Renal pelvis (tissue), 12 donors: ENCODE results near the gene RFX8. TPM values are rescaled to one million over a fixed set of nuclear protein-coding genes. Genes with fewer than 3 reads are reported as not detected.
"Not testable (repeated sequence)": the region's sequence is repeated elsewhere in the genome, so short reads cannot be mapped to it uniquely, and the experiment has no call there.

Experiments
- DNase-seq: peaks from one replicate; pipeline ENCODE4 v3.0.0-alpha.2; 2013
- long read RNA-seq, 16 experiments: transcript quantifications; one replicate each; lab custom pipeline, GENCODE V29; 2026
- polyA plus RNA-seq, 3 donors: library from polyadenylated mRNA; unstranded; fragments of 120-200 nt; gene quantifications; one replicate each; pipeline ENCODE4 v1.2.1, GENCODE V29; 2013; ENCODE audit not compliant: insufficient read length in 3 of 3

The RFX8 gene
- 1 to 10 TPM in 1 of 3 donors, under 1 TPM in 2; 0.75 to 1.2 (median 0.95) TPM for polyA plus RNA-seq
- long read RNA-seq, donor 1 = 0 reads
- long read RNA-seq, donor 2 = 0 reads
- long read RNA-seq, donor 3 = 0 reads
- long read RNA-seq, donor 4 = 0 reads
- long read RNA-seq, donor 5 = 0 reads
- long read RNA-seq, donor 6 = 0 reads
- long read RNA-seq, donor 7 = 0 reads
- long read RNA-seq, donor 8 = 0 reads
- long read RNA-seq, donor 9 = 0 reads
- long read RNA-seq, donor 10 = 0 reads
- long read RNA-seq, donor 11 = 0 reads
- long read RNA-seq, donor 12 = 0 reads
- long read RNA-seq, donor 13 = 0 reads
- long read RNA-seq, donor 14 = 0 reads
- long read RNA-seq, donor 15 = 0 reads
- long read RNA-seq, donor 16 = 0 reads

DNA sequence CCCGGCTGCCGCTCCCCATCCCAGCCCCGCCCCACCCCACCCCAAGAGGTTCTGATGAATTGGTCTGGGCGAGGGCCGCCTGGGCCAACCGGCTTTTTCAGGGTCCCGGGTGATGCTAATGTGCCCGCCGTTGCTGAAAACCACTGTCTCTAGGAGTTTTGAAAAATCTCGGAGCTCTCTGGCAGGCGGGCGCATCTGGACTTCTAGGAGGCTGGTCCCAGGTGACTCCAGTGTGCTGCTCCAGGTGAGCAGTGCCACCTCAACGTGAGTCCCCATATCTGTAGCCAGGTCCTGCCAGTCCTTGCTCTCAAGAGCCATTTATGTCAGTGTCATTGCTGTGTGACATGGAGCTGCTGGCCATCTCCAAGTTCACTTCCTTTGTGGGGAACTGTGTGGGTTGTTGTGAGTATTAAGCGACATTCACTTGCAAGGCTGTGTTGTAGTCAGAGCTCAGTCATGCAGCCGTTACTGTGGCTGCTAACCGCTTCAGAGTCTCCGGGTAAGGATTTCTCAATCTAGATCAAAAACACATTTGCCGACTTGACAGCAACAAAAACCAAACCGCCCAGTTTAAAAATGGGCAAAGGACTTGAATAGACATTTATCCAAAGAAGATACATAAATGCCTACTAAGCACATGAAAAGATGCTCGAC lies at the start of gene RFX8:
RFX8 (minus strand) TSS at position 382 of the 654 bp plus-strand sequence. CDS start 8,264 bp downstream, outside the sequence.
- no peak for DNase-seq

DNA sequence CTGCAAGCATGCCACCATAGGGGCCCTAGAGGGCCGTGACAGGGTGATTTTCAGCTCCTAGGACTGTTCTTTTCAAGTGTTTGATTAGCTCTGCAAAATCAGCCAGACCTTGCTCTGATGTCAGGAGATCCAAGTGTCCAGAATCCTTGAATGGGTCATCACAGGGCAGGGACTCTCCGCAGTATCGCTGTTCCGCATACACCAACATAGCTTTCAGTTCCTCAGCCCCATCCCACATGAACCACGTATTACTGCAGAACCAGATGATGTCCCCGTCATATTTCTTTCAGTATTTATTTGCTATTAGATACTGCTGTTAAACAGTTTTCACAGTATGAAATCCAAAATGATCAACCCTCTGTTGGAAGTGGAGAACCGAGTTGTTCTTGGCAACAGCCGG lies 46.6 kb upstream of the RFX8 start:
- no peak for DNase-seq

DNA sequence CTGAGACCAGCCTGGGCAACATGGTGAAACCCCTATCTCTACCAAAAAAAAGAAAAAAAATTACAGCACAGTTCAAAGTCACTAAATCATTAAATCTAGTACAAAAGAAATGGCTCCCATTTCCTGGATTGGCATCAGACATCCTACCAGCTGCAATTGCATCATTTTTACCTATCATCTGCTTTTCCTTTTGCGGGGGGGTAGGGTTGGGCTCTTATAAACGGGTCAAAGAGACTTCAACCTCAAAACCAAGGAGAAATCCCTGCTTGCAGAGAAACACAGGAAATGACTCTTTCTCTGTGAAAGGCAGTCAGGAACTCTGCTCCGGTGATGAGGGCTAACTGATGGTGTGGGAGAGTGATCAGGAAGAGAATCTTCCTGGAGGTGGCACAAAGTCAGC lies 45.3 kb upstream of the RFX8 start:
- DNase-seq = no peak

DNA sequence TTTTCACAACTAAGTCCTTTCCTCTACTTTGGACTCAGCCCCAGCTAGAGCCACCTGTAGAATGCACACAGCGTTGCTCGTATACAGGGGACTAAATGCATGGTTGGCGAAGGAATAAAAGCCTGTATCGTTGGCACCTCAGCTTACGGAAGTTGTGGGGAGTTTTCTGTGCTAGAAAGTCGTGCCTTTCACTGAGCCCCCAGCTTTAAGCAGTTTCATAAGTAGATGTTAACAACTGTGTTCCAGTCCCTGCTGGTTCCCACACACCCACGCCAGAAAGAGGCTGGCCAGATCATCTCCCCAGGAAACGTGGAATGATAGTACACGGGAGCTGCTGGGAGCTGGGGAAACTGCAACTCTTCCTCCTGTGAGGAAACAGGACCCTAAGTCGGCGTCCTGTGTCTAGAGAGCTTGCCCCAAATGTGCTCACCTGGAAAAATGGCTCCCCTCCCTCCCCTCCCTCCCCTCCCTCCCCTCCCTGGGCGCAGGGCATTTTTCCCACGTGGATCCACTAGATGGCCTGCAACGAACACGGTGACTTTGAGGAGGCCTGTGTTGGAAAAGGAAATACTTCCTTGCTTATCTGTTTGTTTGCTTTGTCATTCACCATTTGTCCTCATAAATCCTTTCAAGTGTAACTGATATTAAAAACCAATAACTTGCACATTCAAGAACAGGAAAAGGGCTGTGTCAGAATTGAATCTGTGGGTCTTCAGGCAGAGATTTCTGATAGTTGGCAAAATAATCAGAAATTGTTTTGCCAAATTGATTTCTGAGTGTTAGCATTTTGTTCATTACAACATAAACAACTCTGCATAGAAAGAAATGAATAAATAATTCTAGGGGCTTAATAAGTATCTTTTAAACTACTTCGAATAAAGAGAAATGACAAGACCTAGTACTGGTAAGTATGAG lies 43.9 kb upstream of the RFX8 start:
- peak; percentile 61 for DNase-seq

DNA sequence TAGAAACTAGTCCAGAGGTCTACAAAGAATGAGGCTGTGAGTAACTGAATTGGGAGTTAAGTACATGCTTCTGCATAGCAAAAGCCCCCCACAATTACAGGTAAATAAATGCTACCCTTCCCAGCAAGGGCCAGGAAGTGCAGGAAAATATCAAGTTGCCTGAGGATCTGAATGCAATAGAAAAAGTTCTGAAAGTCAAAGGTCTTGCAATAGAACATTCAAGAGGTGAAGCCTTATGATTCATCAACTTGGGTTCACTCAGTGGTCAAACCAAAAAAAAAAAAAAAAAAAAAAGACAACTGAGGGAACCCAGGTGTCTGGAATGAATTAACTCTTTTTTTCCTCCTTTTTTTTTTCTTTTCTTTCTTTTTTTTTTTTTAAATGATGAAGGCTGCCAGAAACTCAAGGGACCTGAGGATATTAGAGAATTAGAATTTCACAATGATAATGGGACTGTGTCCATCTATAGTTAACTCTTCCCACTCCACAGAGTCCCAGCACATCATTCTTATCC lies 42.9 kb upstream of the RFX8 start:
- no peak for DNase-seq

DNA sequence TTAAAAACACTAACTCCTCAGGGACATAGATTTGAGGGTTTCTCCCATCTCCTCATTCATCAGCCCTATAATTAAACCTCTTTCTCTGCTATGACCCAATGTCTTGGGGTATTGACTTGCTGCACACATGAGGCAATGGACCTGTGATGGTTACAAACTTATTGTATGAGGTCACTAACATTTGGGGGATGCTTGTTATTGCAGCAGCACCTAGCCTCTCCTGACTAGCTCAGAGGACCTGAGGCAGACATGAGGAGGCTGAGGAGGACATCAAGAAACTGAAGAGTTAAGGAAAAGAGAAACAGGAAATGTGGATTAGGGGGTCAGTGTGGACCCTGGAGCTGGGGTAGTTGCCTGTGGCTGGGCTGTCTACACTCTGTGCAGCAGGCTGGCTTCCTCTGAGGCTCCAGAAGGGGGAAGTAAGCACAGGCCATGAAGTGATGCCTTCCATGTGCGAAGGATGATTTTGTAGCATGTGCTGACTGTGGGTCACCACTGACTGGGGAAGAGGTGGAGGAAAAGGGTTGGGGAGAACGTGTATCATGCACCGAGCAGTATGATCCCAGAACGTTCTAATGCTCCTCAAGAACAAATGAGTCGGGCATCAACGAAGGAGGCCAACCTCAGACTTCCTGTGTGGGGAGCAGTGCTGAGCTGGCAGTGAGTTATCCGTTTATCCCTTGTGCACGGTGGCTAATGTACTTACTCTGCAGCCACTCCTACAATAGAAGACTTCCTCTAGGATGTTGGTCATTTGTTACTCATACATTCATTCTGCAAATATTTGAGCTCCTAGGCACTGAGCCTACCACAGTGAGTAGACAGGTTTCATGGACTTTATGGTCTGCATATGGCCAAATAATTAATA lies 42.1 kb upstream of the RFX8 start:
- no peak for DNase-seq

DNA sequence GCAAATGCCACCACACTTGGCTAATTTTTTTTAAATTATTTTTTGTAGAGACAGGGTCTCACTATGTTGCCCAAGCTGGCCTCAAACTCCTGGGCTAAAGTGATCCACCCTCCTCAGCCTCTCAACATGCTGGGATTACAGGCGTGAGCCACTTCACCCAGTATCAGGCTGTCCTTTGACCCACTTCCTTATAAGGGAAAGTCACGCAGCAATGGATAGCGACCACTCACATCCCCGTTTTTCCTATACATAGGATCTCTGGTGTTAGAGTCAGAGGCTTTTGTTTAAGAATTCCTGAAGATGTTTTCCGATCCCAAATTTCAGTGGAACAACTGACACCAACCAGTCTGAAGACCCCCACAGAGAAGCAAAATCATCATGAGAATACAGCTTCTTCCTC lies 41.4 kb upstream of the RFX8 start:
- DNase-seq = no peak

DNA sequence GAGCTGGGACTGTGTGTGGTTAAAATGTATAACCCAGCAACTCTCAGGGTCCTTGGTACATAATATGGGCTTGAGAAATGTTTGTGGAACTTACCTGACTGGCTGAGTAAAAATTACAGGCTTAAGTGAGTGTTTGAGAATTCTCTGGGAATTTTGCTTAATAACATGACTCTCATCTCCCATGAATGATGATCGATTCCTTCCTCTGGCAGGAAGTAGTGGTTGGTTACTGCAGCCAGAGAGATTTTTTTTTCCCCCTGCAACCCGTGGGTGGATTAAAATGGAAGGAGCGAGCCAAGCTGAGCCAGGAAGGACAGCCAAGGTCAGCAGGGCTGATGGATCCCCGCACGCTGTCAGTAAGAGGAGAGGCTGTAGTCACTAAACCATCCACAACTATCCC lies 40.6 kb upstream of the RFX8 start:
- DNase-seq = no peak

DNA sequence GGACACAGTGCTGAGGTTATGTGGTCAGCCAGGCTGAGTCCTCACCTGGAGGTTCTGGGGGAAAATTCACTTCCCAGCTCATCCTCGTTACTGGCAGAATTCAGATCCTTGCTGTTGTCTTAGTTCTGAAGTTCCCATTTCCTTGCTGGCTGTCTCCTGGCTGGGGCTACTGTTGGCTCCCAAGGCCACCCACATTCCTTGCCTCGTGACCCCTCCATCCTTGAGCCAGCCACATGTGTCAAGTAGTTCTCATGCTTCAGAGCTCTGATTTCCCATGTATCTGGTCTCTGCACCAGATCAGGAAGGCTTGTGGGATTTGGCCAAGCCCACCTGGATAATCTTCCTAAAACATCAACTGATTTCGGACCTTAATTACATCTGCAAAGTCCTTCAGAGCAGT lies 38.1 kb upstream of the RFX8 start:
- DNase-seq = no peak

DNA sequence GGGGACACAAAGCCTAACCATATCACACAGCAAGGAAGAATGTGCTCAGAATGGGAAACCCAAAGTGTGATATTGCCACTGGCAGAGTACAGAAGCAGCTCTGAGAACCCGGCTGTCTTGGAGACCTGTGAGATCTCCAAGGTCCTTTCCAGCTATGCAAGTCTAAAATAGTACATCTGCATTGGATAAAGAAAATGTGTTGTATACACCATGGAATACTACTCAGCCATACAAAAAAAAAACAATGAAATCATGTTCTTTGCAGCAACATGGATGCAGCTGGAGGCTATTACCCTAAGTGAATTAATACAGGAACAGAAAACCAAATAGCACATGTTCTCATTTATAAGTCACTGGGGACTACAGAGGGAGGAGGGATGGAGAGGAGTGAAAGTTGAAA lies 36.5 kb upstream of the RFX8 start:
- no peak for DNase-seq

DNA sequence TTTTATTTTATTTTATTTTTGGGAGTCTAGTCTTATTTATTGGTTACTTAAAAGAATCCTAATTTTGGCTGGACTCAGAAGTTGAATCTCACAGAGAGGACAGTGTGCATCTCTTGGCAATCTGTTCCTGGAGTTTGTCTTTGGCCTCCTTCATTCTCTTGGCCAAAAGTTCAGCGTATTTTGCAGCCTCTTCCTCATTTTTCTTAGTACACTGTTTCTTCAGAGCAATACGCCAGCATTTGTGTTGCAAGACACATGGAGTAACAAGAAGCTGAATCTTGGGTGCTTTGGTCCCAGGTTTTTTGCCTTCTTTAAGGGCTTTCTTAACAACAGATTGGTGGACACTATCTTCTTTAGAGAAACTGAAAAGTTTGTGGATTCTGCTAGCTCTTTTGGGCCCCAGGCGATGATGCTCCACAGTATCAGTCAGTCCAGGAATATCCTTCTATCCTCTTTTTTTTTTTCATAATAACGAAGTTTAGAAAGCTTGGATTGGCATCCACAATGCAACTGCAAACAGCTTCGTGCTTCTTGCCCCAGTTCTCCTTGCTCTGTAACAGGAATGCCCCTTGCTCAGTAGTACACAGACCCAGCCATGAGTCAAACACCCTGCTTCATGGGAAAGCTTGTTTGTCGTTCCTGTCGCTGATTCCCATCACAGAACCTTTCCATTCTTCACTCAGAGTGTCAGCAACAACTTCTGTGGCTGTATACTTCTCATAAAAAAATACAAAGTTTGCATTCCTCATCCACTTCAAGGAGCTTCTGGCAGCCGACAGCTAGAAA lies 34.8 kb upstream of the RFX8 start:
- DNase-seq = no peak

DNA sequence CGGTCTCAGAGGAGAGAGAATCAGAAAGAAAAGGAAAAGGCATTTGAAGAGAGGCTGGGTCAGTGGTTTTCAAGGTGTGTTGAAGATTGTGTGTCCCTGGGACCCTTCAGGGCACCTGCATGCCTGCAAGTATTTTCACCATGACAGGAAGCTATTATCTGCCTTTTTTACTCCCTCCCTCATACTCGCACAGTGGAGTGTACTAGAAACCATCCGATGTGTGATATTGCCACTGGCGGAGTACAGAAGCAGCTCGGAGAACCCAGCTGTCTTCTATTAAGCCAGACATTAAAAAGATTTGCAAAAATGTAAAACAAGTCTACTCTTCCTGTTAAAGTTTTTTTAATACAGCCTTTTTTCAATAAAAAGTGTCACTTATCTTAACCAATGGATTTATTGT lies 33.7 kb upstream of the RFX8 start:
- no peak for DNase-seq

DNA sequence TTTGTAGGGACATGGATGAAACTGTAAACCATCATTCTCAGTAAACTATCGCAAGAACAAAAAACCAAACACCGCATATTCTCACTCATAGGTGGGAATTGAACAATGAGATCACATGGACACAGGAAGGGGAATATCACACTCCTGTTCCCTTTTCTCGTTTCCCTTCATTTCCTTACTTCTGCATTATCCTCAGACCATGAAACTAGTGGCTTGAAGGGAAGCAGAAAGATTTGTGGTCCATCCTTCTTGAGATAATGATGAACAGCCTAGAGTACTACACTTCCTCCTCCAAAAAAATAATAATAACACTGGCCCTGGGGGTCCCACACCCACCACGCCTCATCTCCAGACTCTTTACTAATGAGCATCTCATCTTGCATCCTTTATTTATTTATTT lies 30.4 kb upstream of the RFX8 start:
- DNase-seq = not testable (repeated sequence)

DNA sequence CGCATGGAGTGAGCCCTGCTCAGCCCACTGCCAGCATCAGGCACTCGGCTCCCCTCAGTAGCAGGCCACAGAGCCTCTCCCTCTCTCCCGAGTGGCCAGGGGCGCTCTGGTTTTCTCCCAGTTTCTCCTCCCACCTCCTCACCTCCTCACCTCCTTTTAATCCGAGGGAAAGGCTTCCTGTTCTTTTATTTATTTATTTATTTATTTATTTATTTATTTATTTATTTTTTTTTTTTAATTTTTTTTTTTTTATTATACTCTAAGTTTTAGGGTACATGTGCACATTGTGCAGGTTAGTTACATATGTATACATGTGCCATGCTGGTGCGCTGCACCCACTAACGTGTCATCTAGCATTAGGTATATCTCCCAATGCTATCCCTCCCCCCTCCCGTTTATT lies 29.8 kb upstream of the RFX8 start:
- DNase-seq = not testable (repeated sequence)

DNA sequence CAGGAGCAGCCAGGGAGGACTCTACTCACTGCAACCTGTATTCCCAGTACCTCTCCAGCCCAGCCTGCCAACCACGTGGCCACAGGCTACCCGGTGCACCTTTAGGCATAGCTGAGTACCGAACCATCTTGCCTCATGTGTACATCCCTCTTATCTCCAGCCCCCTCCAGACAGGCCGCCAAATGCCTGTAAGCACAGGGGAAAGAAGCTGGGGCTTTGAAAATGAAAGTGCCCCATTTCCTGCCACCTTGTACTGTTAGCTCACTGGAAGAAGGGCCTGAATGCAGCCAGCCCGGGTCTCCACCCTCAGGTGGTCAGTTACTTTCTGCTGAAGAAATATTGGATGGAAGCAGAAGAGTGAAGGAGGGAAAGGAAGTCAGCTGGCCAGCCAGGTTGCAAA lies 27.2 kb upstream of the RFX8 start:
- DNase-seq = no peak

DNA sequence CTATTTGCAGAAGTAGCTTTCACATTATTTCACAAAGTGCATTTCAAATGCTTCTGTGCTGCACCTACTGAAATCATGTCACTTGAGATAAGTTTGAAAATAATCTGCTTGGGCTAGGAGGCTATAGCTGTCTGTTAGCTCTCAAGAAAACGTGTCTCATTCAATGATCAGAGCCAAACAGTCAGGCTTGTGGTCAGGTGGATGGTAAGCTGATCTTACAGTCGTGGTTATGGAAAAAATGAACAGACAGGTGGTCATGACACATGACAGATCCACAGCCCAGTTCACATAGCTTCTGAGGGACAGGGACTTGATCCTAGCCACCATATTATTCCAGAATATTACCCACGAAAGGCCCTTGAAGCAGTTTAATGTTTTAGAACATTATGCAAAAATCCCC lies 26.5 kb upstream of the RFX8 start:
- DNase-seq = no peak

DNA sequence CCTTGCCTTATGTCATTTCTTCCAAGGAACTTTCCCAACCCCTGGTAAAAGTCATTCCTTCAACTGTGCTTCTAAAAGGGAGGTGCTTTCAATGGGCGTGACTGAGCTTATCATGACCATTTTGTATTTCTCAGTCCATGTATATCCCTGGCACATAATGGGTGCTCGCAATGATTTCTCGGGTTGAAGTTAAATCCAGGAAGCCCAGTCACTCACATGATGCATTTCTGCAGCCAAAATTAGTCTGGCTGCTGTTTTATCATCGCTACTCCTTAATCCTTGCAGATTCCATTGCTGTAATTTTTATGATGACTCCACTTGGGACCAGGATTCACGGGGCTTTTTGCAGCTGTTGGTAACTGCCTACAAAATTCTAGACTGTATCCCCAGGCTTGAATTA lies 25.9 kb upstream of the RFX8 start:
- no peak for DNase-seq

DNA sequence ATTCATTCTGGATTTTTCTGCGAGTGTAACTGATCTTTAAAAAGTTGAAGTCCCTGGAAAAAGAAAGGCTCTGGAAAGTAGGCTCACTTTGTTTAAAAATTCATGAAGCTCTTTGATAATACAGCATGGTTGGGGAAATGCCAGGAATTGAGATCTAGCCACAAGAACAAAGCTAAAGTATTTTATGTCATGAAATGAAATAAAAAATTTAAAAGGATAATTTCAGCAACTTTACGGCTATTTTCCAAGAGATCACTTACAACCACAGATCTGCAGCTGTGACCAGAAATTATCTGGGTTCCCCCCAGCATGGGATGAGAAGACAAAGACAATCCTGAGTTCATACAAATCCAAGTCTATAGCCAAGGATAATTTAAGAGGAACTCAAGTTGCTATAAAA lies 25.3 kb upstream of the RFX8 start:
- no peak for DNase-seq

DNA sequence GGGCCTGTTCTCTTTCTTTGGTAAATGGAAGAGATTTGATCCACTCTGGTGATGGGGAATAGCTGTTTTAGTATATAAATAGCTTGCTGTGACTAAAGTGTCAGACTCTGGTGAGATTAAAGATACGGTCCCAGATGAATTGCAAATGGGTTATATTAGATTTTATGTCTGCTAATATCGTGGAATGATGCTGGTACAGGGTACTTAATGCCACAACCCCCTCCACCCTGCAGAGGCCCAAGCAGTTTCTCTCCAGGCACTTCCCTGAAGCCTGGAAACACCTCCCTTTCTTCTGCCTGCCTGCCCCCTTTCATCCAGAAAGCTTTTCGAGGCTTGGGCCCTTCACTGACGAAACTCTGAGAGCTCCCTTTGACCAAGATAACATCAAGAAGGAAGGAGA lies 21.4 kb upstream of the RFX8 start:
- no peak for DNase-seq

DNA sequence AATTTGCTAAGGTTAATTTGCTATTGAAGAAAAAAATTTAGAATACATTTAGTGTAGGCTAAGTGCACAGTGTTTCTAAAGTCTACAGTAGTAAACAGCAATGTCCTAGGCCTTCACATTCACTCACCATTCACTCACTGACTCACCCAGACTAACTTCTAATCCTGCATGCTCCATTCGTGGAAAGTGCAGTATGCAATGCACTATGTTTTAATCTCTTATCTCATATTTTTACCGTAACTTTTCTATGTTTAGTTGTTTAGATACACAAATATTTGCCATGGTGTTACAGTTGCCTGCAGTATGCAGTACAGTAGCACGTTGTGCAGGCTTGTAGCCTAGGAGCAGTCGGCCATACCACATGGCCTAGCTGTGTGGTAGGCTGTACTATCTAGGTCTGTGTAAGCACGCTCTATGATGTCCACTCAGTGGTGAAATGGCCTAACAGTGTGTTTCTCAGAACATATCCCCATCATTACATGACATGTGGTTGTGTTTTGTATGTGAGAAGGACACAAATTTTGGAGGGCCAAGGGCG lies 18.1 kb upstream of the RFX8 start:
- no peak for DNase-seq
